Fibroblast of lung (primary cell): Measurements from ENCODE around the gene NTRK2. TPM values are rescaled to one million over a fixed set of nuclear protein-coding genes. Genes with fewer than 3 reads are reported as not detected.

Experiments used
- DNase-seq, 2 donors: peaks; one replicate each; pipeline versions ENCODE4 v3.0.0 to v3.0.0-alpha.2; 2010; ENCODE audit warnings: low read depth in 2 of 2
- H2AFZ ChIP-seq: 2 replicates; pipeline ENCODE4 v1.5.1; 2012; ENCODE audit warnings: low read length, control low read depth, inconsistent platforms
- H3K27ac ChIP-seq: 2 replicates; pipeline ENCODE4 v1.5.1; 2011; ENCODE audit warnings: low read length, control low read depth; ENCODE audit not compliant: insufficient read depth
- H3K27me3 ChIP-seq: 2 replicates; pipeline ENCODE4 v1.5.1; 2011; ENCODE audit warnings: mild to moderate bottlenecking, low read length; ENCODE audit not compliant: control insufficient read depth, insufficient read depth
- H3K36me3 ChIP-seq: 2 replicates; pipeline ENCODE4 v1.5.1; 2011; ENCODE audit warnings: low read length; ENCODE audit not compliant: control insufficient read depth, insufficient read depth
- H3K4me1 ChIP-seq: 2 replicates; pipeline ENCODE4 v1.5.1; 2011; ENCODE audit warnings: low read length; ENCODE audit not compliant: control insufficient read depth, insufficient read depth; ENCODE audit errors: extremely low read depth
- H3K4me2 ChIP-seq: 2 replicates; pipeline ENCODE4 v1.5.1; 2011; ENCODE audit warnings: low read length, control low read depth; ENCODE audit not compliant: insufficient read depth; ENCODE audit errors: extremely low read depth
- H3K4me3 ChIP-seq, 4 experiments: fragments of 200-600 bp in 1 of 4; sonication (generic) in 1 of 4; replicated peaks in 1 of 4; 2 replicates each; pipeline ENCODE4 v1.5.1; 2011 to 2016; ENCODE audit warnings: low read length in 4 of 4, low read depth in 3 of 4, mild to moderate bottlenecking in 3 of 4, control low read depth in 2 of 4, inconsistent platforms in 1 of 4, mixed read lengths in 1 of 4; ENCODE audit not compliant: insufficient read depth in 1 of 4; ENCODE audit errors: control extremely low read depth in 1 of 4
- H3K79me2 ChIP-seq: 2 replicates; pipeline ENCODE4 v1.5.1; 2012; ENCODE audit warnings: mild to moderate bottlenecking, low read length, inconsistent platforms; ENCODE audit not compliant: control insufficient read depth, insufficient read depth
- H3K9ac ChIP-seq: 2 replicates; pipeline ENCODE4 v1.5.1; 2011; ENCODE audit warnings: mild to moderate bottlenecking, low read length, control low read depth; ENCODE audit not compliant: insufficient read depth
- H3K9me3 ChIP-seq: 2 replicates; pipeline ENCODE4 v1.5.1; 2012; ENCODE audit warnings: low read depth, low read length; ENCODE audit not compliant: control insufficient read depth, insufficient read depth
- H4K20me1 ChIP-seq: 2 replicates; pipeline ENCODE4 v1.5.1; 2011; ENCODE audit warnings: low read length; ENCODE audit not compliant: control insufficient read depth, insufficient read depth; ENCODE audit errors: extremely low read depth
- EZH2 ChIP-seq: IDR thresholded peaks from 2 replicates; pipeline ENCODE4 v1.5.1; 2012; ENCODE audit warnings: low read length, control low read depth, mild to moderate bottlenecking; ENCODE audit errors: missing control alignments
- polyA plus RNA-seq, 2 donors: library from polyadenylated mRNA; depleted of rRNA in 1 of 2; stranded (reverse) in 1 of 2; unstranded in 1 of 2; fragments of >200 nt; gene quantifications; 2 replicates each; pipeline ENCODE4 v1.2.1, GENCODE V29; 2011 to 2012; ENCODE audit warnings: missing spikeins in 1 of 2
- total RNA-seq: library from RNA; depleted of rRNA; stranded (reverse); fragments of >200 nt; gene quantifications from 2 replicates; pipeline ENCODE4 v1.2.1, GENCODE V29; 2014
- TF ChIP-seq, protein P1 (sequence below), 2 donors: IDR thresholded peaks in 1 of 2; conservative IDR thresholded peaks in 1 of 2; 1 replicate in 1 of 2; 2 replicates in 1 of 2; pipeline ENCODE4 v1.5.1; 2011 to 2012; ENCODE audit warnings: low read length in 2 of 2, control low read depth in 1 of 2, inconsistent platforms in 1 of 2, low read depth in 1 of 2, mild to moderate bottlenecking in 1 of 2

Gene NTRK2
- total and polyA plus RNA-seq, 2 donors (not counting 1 experiment from before 2014, with no cell fraction given), result 0.66 to 1.1 TPM

DNA sequence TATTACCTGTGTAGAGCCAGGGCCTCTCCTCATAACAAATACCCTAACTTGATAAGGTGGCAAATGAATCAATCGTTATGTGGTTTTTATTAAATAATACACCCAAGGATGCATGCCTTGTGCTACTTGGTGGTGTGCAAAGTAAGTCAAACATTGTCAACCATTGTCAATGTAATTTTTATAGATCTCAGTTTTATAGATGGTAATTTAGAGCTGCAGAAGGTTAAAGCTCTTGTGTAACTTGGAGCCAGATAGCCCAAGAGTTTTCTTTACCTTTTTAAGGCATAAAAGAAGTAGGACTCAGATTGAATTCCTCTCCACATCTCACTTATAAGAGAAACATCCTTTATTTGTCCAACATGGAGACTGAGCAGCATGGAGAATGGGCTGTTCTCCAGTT lies 304.7 kb downstream of the NTRK2 start:
- Histone ChIP-seq H3K4me2 (no peak overlapping the region), H3K36me3 (no peaks in the 10 kb centered on the region), H2AFZ (no peak overlapping the region), H3K4me1 (no peaks in the 10 kb centered on the region), H3K27me3 (no peaks in the 10 kb centered on the region), H3K9me3 (no peaks in the 10 kb centered on the region), H4K20me1 (no peaks in the 10 kb centered on the region), H3K27ac (no peak overlapping the region), H3K4me3 (no peak overlapping the region), H3K79me2 (no peaks in the 10 kb centered on the region), H3K9ac (no peak overlapping the region)
- no peak for DNase-seq
- TF ChIP-seq, protein P1, sequence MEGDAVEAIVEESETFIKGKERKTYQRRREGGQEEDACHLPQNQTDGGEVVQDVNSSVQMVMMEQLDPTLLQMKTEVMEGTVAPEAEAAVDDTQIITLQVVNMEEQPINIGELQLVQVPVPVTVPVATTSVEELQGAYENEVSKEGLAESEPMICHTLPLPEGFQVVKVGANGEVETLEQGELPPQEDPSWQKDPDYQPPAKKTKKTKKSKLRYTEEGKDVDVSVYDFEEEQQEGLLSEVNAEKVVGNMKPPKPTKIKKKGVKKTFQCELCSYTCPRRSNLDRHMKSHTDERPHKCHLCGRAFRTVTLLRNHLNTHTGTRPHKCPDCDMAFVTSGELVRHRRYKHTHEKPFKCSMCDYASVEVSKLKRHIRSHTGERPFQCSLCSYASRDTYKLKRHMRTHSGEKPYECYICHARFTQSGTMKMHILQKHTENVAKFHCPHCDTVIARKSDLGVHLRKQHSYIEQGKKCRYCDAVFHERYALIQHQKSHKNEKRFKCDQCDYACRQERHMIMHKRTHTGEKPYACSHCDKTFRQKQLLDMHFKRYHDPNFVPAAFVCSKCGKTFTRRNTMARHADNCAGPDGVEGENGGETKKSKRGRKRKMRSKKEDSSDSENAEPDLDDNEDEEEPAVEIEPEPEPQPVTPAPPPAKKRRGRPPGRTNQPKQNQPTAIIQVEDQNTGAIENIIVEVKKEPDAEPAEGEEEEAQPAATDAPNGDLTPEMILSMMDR (conservative IDR thresholded peaks at IDR 0.05 in 1 of 2, IDR thresholded peaks at IDR 0.05 in 1 of 2; ENCODE audit: low read depth in 1 of 2, low read length in 2 of 2), result no peak
- TF ChIP-seq EZH2, result no peak

DNA sequence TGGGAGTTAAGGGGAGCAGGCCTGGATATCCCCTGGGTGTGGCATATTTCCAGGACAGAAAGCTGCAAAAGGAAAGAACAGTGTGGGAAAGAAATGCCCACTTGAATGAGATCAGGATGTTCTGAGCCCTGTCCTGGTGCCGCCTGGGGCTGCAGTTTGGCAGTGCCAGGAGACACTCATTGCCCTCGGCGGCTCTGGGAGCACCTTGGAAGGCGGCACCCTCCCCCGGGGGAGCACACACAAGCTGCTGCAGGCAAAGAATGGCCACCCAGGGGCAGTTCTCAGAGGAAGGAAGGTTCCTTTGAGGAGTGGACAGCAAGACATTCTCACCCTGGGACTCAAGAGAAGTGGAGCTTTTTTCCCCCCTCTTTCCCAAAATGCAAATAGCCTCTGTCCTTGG lies 305.3 kb downstream of the NTRK2 start:
- Histone ChIP-seq H3K4me2 (no peak overlapping the region), H3K27ac (no peak overlapping the region), H4K20me1 (no peaks in the 10 kb centered on the region), H3K27me3 (no peaks in the 10 kb centered on the region), H3K79me2 (no peaks in the 10 kb centered on the region), H3K4me3 (no peak overlapping the region), H3K9me3 (no peaks in the 10 kb centered on the region), H2AFZ (no peak overlapping the region), H3K9ac (no peak overlapping the region), H3K4me1 (no peaks in the 10 kb centered on the region), H3K36me3 (no peaks in the 10 kb centered on the region)
- TF ChIP-seq EZH2, result no peak
- TF ChIP-seq, protein P1 (conservative IDR thresholded peaks at IDR 0.05 in 1 of 2, IDR thresholded peaks at IDR 0.05 in 1 of 2; ENCODE audit: low read depth in 1 of 2, low read length in 2 of 2), result no peak
- no peak for DNase-seq

DNA sequence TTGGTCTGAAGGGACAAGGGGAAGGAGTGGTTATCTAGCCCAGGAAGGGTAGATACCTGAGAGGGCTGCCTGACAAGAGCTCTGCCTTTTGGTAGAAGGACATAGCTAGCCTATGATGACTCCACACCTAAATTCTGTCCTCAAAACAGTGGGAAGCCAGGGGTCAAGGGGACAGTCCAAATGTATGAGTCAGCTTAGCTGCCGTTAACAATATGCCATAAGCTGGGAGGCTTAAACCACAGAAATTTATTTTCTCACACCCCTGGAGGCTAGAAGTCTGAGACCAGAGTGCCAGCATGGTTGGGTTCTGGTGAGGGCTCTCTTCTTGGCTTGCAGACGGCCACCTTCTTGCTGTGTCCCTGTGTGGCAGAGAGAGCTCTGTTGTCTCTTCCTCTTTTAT lies 306.4 kb downstream of the NTRK2 start:
- Histone ChIP-seq H3K79me2 (no peaks in the 10 kb centered on the region), H3K4me1 (no peaks in the 10 kb centered on the region), H3K36me3 (no peaks in the 10 kb centered on the region), H3K4me2 (no peak overlapping the region), H3K9ac (no peak overlapping the region), H3K27me3 (no peaks in the 10 kb centered on the region), H3K4me3 (no peak overlapping the region), H2AFZ (no peak overlapping the region), H4K20me1 (no peaks in the 10 kb centered on the region), H3K9me3 (no peaks in the 10 kb centered on the region), H3K27ac (no peak overlapping the region)
- no peak for TF ChIP-seq EZH2
- TF ChIP-seq, protein P1 (conservative IDR thresholded peaks at IDR 0.05 in 1 of 2, IDR thresholded peaks at IDR 0.05 in 1 of 2; ENCODE audit: low read depth in 1 of 2, low read length in 2 of 2), result no peak
- DNase-seq, result peak in 1 of 2 donors; percentile 64
